ENCODE measurements around the gene ZSCAN21. TPM values are rescaled to one million over a fixed set of nuclear protein-coding genes. Genes with fewer than 3 reads are reported as not detected.
A peak's percentile ranks its signal among the peaks of the same experiment; 100 is the strongest.

ZSCAN21 gene
- total RNA-seq, 1 donor from 2014 or later = 11.6 TPM

- DNase-seq (ENCODE audit: low read depth) = peak; percentile 81
- Histone ChIP-seq H3K4me3 (ENCODE audit: low read depth, low read length) (peak overlapping the region; percentile 69), H3K36me3 (ENCODE audit: control insufficient read depth, insufficient read depth, low read length) (peaks cover 34% of the 10 kb centered on the region), H3K27me3 (ENCODE audit: control insufficient read depth, insufficient read depth, low read length) (no peaks in the 10 kb centered on the region)
- TF ChIP-seq CTCF (IDR thresholded peaks at IDR 0.05; ENCODE audit: insufficient read depth, low read length, severe bottlenecking) = no peak
- FAIRE-seq = no peak
Observed at GRCh38 chr7:100100420-100101015, 50.9 kb downstream of the ZSCAN21 start.

GRCh38 chr7:100101016-100101862 is 51.7 kb downstream of the ZSCAN21 start, which contains the start of the genes AP4M1 and MCM7:
TSS of gene AP4M1 (plus strand) at chr7:100101643. CDS start at chr7:100101715, 72 bp downstream.
TSS of gene MCM7 (minus strand) at chr7:100101397. CDS start at chr7:100101294, 103 bp downstream.
- H3K36me3 ChIP-seq (ENCODE audit: control insufficient read depth, insufficient read depth, low read length) = peaks cover 32% of the 10 kb centered on the region
- TF ChIP-seq CTCF (IDR thresholded peaks at IDR 0.05; ENCODE audit: insufficient read depth, low read length, severe bottlenecking) = no peak
- no peak for FAIRE-seq
- H3K27me3 ChIP-seq (ENCODE audit: control insufficient read depth, insufficient read depth, low read length) = no peaks in the 10 kb centered on the region
- peak within 1 kb of the TSS; percentile 69 for H3K4me3 ChIP-seq (ENCODE audit: low read depth, low read length)
- peak; percentile 92 for DNase-seq (ENCODE audit: low read depth)

GRCh38 chr7:100102950-100103840 is 53.6 kb downstream of the ZSCAN21 start:
- TF ChIP-seq CTCF (IDR thresholded peaks at IDR 0.05; ENCODE audit: insufficient read depth, low read length, severe bottlenecking) = no peak
- DNase-seq (ENCODE audit: low read depth) (no peak), FAIRE-seq (no peak)
- Histone ChIP-seq H3K36me3 (ENCODE audit: control insufficient read depth, insufficient read depth, low read length) (peaks cover 29% of the 10 kb centered on the region), H3K4me3 (ENCODE audit: low read depth, low read length) (no peak overlapping the region), H3K27me3 (ENCODE audit: control insufficient read depth, insufficient read depth, low read length) (no peaks in the 10 kb centered on the region)

GRCh38 chr7:100105534-100105933 is 56.0 kb downstream of the ZSCAN21 start:
- no peak for TF ChIP-seq CTCF (IDR thresholded peaks at IDR 0.05; ENCODE audit: insufficient read depth, low read length, severe bottlenecking)
- Histone ChIP-seq H3K36me3 (ENCODE audit: control insufficient read depth, insufficient read depth, low read length) (peaks cover 26% of the 10 kb centered on the region), H3K4me3 (ENCODE audit: low read depth, low read length) (no peak overlapping the region), H3K27me3 (ENCODE audit: control insufficient read depth, insufficient read depth, low read length) (no peaks in the 10 kb centered on the region)
- FAIRE-seq (no peak), DNase-seq (ENCODE audit: low read depth) (no peak)

GRCh38 chr7:100106633-100107032 is 57.1 kb downstream of the ZSCAN21 start:
- no peaks in the 10 kb centered on the region for H3K27me3 ChIP-seq (ENCODE audit: control insufficient read depth, insufficient read depth, low read length)
- no peak for DNase-seq (ENCODE audit: low read depth)
- FAIRE-seq = no peak
- no peak overlapping the region for H3K4me3 ChIP-seq (ENCODE audit: low read depth, low read length)
- H3K36me3 ChIP-seq (ENCODE audit: control insufficient read depth, insufficient read depth, low read length) = peaks cover 30% of the 10 kb centered on the region
- no peak for TF ChIP-seq CTCF (IDR thresholded peaks at IDR 0.05; ENCODE audit: insufficient read depth, low read length, severe bottlenecking)

Data from bronchial epithelial cell (primary cell).